ENCODE results near the gene INPP4B. TPM values are rescaled to one million over a fixed set of nuclear protein-coding genes. Genes with fewer than 3 reads are reported as not detected.

Gene INPP4B
- total and polyA plus RNA-seq, 7 donors, result 1.5 to 16.8 (median 9.5) TPM

DNA sequence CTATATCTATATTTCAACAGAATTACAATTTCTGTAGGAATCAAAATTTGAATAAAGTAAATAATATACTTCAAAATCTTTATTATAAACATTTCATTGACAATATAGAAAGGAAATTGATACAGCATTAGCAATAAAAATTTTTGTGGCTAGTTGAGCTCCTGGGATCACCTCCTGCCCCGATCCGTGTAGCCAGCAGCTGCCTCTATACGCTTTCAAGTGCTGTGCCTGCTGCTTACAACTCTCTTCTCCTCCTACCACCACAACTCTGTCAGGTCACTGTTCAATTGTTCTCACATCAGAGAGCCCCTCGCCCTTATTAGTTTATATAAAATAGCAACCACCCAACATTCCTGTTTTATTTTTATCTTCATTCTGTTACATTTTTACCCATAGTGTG is 27.6 kb downstream of the INPP4B start:
- ATAC-seq (no peak), DNase-seq (no peak)
- TF ChIP-seq, protein P1, sequence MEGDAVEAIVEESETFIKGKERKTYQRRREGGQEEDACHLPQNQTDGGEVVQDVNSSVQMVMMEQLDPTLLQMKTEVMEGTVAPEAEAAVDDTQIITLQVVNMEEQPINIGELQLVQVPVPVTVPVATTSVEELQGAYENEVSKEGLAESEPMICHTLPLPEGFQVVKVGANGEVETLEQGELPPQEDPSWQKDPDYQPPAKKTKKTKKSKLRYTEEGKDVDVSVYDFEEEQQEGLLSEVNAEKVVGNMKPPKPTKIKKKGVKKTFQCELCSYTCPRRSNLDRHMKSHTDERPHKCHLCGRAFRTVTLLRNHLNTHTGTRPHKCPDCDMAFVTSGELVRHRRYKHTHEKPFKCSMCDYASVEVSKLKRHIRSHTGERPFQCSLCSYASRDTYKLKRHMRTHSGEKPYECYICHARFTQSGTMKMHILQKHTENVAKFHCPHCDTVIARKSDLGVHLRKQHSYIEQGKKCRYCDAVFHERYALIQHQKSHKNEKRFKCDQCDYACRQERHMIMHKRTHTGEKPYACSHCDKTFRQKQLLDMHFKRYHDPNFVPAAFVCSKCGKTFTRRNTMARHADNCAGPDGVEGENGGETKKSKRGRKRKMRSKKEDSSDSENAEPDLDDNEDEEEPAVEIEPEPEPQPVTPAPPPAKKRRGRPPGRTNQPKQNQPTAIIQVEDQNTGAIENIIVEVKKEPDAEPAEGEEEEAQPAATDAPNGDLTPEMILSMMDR (IDR thresholded peaks at IDR 0.05), result no peak
- no peak overlapping the region for H3K27ac ChIP-seq
- intact Hi-C loops (cut with DNase I), result no loop called here
- no peak overlapping the region for H3K4me3 ChIP-seq
- WGBS, 3 donors, result 69 to 79% (median 73%) methylated on average over 4 of the region's 4 CpGs
- H3K36me3 ChIP-seq (ENCODE audit: insufficient read depth in 1 of 2, low read depth in 1 of 2), result no peaks in the 10 kb centered on the region
- peaks cover 7% of the 10 kb centered on the region for H3K4me1 ChIP-seq
- H3K9me3 ChIP-seq, result no peaks in the 10 kb centered on the region
- no peaks in the 10 kb centered on the region for H3K27me3 ChIP-seq (ENCODE audit: insufficient read depth in 3 of 3, low read length in 2 of 3)

DNA sequence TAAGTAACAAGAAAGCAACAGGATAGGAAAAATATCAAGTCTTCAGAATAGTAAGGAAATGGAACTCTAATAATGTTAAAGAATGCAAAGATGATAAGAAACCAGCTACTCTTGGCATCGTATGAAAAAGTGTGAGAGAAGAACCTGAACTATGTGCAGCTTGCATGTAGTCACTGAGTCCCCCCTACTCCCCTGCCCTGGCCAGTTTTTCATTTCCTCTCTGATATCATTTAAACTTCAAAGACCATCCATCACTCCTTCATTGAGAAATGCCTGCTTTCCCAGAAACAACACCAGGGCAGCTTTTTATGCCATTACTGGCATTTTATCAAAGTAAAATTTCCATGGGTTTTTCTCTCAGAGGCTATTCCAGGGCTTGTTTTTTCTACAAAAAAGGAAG is 28.1 kb downstream of the INPP4B start:
- DNase-seq (no peak), ATAC-seq (no peak)
- Histone ChIP-seq H3K36me3 (ENCODE audit: insufficient read depth in 1 of 2, low read depth in 1 of 2) (no peaks in the 10 kb centered on the region), H3K27me3 (ENCODE audit: insufficient read depth in 3 of 3, low read length in 2 of 3) (no peaks in the 10 kb centered on the region), H3K4me1 (peaks cover 10% of the 10 kb centered on the region), H3K4me3 (peak overlapping the region; percentile 40), H3K9me3 (no peaks in the 10 kb centered on the region), H3K27ac (peak overlapping the region; percentile 58)
- TF ChIP-seq, protein P1 (IDR thresholded peaks at IDR 0.05), result no peak
- WGBS, 3 donors, result 20 to 34% (median 21%) methylated on average over 1 of the region's 1 CpG
- intact Hi-C loops (cut with DNase I), result no loop called here

DNA sequence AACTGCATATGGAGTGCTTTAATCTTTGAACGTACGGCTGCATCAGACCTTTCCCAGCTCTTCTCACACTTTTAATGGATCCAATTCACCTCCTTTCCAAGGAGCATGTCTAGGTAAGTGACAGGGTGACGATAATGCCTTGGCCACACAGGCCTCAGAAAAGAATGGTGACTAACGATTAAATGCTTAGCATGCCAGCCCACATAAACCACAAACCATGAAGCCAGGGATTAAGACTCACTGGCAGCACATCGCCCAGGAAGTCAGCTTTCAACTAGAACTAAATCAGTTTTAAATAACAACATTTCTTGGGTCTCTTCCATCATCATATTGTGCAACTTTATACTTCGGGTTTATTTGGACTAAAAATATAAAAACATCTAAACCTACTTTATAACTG is 28.7 kb downstream of the INPP4B start:
- Histone ChIP-seq H3K27ac (peak overlapping the region; percentile 58), H3K4me3 (peak overlapping the region; percentile 40), H3K27me3 (ENCODE audit: insufficient read depth in 3 of 3, low read length in 2 of 3) (no peaks in the 10 kb centered on the region), H3K9me3 (no peaks in the 10 kb centered on the region), H3K4me1 (peaks cover 12% of the 10 kb centered on the region), H3K36me3 (ENCODE audit: insufficient read depth in 1 of 2, low read depth in 1 of 2) (no peaks in the 10 kb centered on the region)
- DNase-seq (peak in 1 of 2 donors; percentile 15), ATAC-seq (peak; percentile 97 to 100 (median 100))
- 18 to 28% (median 21%) methylated on average over 6 of the region's 6 CpGs for WGBS, 3 donors
- intact Hi-C loops (cut with DNase I), result no loop called here
- TF ChIP-seq, protein P1 (IDR thresholded peaks at IDR 0.05), result no peak

DNA sequence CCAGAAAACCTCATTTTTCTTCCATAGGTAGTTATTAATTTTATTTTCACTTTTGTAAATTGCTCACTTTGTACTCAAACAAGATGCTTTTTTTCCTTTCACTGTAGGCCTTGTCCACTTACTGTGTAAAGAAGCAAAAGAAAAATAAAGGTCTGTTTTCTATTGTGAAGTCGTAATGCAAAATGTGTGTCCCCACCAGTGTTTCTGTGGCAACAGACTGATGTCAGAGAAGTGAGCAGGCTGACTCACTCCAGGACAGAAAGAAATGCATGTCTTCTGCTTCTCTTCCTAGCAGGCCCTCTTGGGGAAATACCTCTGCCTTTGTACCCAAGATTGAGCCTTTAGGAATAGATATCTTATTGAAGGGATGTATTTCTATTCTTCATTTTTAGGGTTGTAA is 30.3 kb downstream of the INPP4B start:
- no peak overlapping the region for H3K4me3 ChIP-seq
- H3K4me1 ChIP-seq, result peaks cover 12% of the 10 kb centered on the region
- H3K9me3 ChIP-seq, result no peaks in the 10 kb centered on the region
- ATAC-seq (no peak), DNase-seq (no peak)
- 39 to 58% (median 46%) methylated on average over 1 of the region's 1 CpG for WGBS, 3 donors
- intact Hi-C loops (cut with DNase I), result no loop called here
- H3K36me3 ChIP-seq (ENCODE audit: insufficient read depth in 1 of 2, low read depth in 1 of 2), result no peaks in the 10 kb centered on the region
- no peak overlapping the region for H3K27ac ChIP-seq
- no peaks in the 10 kb centered on the region for H3K27me3 ChIP-seq (ENCODE audit: insufficient read depth in 3 of 3, low read length in 2 of 3)
- TF ChIP-seq, protein P1 (IDR thresholded peaks at IDR 0.05), result no peak

DNA sequence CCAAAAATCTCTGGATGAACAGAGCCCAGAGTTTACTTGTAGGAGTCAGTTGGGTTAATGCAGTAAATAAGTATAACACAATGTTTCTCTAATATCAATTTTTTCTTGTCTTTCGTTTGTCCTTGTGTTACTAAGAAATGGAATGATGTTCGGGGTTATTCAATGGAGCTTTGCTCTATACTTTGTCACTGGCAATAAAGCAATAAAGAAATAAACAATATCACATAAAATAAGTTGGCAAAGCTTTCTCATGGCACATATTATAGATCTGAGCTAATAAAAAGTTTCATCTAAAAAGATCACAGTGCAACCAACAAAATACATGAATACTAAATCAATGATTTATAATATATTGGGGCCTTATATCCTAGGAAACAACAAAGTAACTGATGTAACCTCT is 32.7 kb downstream of the INPP4B start:
- 91 to 97% (median 93%) methylated on average over 2 of the region's 2 CpGs for WGBS, 3 donors
- H3K27ac ChIP-seq, result no peak overlapping the region
- ATAC-seq (no peak), DNase-seq (no peak)
- intact Hi-C loops (cut with DNase I), result no loop called here
- TF ChIP-seq, protein P1 (IDR thresholded peaks at IDR 0.05), result no peak
- H3K4me1 ChIP-seq, result peaks cover 12% of the 10 kb centered on the region
- H3K36me3 ChIP-seq (ENCODE audit: insufficient read depth in 1 of 2, low read depth in 1 of 2), result no peaks in the 10 kb centered on the region
- H3K4me3 ChIP-seq, result no peak overlapping the region
- no peaks in the 10 kb centered on the region for H3K9me3 ChIP-seq
- H3K27me3 ChIP-seq (ENCODE audit: insufficient read depth in 3 of 3, low read length in 2 of 3), result no peaks in the 10 kb centered on the region

All from psoas muscle (tissue), 8 donors.